Keratinocyte (primary cell): ENCODE data around the gene TNFAIP3. TPM values are rescaled to one million over a fixed set of nuclear protein-coding genes. Genes with fewer than 3 reads are reported as not detected.

Experiments
- DNase-seq: peaks from one replicate; pipeline ENCODE4 v3.0.0-alpha.2; 2011; ENCODE audit warnings: low read depth, missing footprints, low spot score
- FAIRE-seq: peaks from 2 replicates; lab custom pipeline; 2011; peaks lifted over from hg19 to GRCh38; lab: Jason Lieb, UNC
- H2AFZ ChIP-seq: 2 replicates; pipeline ENCODE4 v1.6.0; 2012; ENCODE audit warnings: low read length, control low read depth, inconsistent platforms; ENCODE audit not compliant: control insufficient read depth
- H3K27ac ChIP-seq: 2 replicates; pipeline ENCODE4 v1.5.1; 2011; ENCODE audit warnings: low read length; ENCODE audit not compliant: control insufficient read depth, insufficient read depth
- H3K27me3 ChIP-seq: 3 replicates; pipeline ENCODE4 v1.6.0; 2011; ENCODE audit warnings: low read length; ENCODE audit not compliant: control insufficient read depth, insufficient read depth; ENCODE audit errors: extremely low read depth
- H3K36me3 ChIP-seq, 2 experiments: 2 replicates in 1 of 2; 3 replicates in 1 of 2; pipeline ENCODE4 v1.5.1; 2011; ENCODE audit warnings: low read length in 2 of 2, mild to moderate bottlenecking in 1 of 2; ENCODE audit not compliant: control insufficient read depth in 2 of 2, insufficient read depth in 2 of 2; ENCODE audit errors: extremely low read depth in 1 of 2
- H3K4me1 ChIP-seq: 3 replicates; pipeline ENCODE4 v1.5.1; 2011; ENCODE audit warnings: low read length; ENCODE audit not compliant: control insufficient read depth, insufficient read depth; ENCODE audit errors: extremely low read depth
- H3K4me2 ChIP-seq: 3 replicates; pipeline ENCODE4 v1.6.0; 2011; ENCODE audit warnings: low read depth, low read length; ENCODE audit not compliant: control insufficient read depth, insufficient read depth; ENCODE audit errors: extremely low read depth
- H3K4me3 ChIP-seq, 3 experiments: fragments of 200-600 bp in 1 of 3; sonication (generic) in 1 of 3; 2 replicates in 2 of 3; 3 replicates in 1 of 3; pipeline ENCODE4 v1.5.1; 2011 to 2016; ENCODE audit warnings: low read length in 3 of 3, mild to moderate bottlenecking in 3 of 3, control low read depth in 2 of 3, inconsistent platforms in 1 of 3, low read depth in 1 of 3, mixed read lengths in 1 of 3, mixed run types in 1 of 3, moderate library complexity in 1 of 3; ENCODE audit not compliant: control insufficient read depth in 2 of 3, insufficient read depth in 2 of 3; ENCODE audit errors: extremely low read depth in 1 of 3
- H3K79me2 ChIP-seq: 2 replicates; pipeline ENCODE4 v1.6.0; 2012; ENCODE audit warnings: low read length; ENCODE audit not compliant: control insufficient read depth, insufficient read depth
- H3K9ac ChIP-seq: 3 replicates; pipeline ENCODE4 v1.6.0; 2011; ENCODE audit warnings: low read length; ENCODE audit not compliant: control insufficient read depth, insufficient read depth; ENCODE audit errors: extremely low read depth
- H3K9me1 ChIP-seq: 3 replicates; pipeline ENCODE4 v1.6.0; 2011; ENCODE audit warnings: low read length; ENCODE audit not compliant: control insufficient read depth, insufficient read depth; ENCODE audit errors: extremely low read depth
- H3K9me3 ChIP-seq: 2 replicates; pipeline ENCODE4 v1.5.1; 2012; ENCODE audit warnings: low read depth, low read length; ENCODE audit not compliant: control insufficient read depth
- H4K20me1 ChIP-seq: 3 replicates; pipeline ENCODE4 v1.6.0; 2011; ENCODE audit warnings: low read length; ENCODE audit not compliant: control insufficient read depth, insufficient read depth; ENCODE audit errors: extremely low read depth
- CTCF ChIP-seq, 3 experiments: IDR thresholded peaks in 1 of 3; conservative IDR thresholded peaks in 1 of 3; optimal IDR thresholded peaks in 1 of 3; 2 replicates in 2 of 3; 3 replicates in 1 of 3; pipeline versions ENCODE3 to v1.5.1; 2011; ENCODE audit warnings: low read length in 3 of 3, mild to moderate bottlenecking in 3 of 3, moderate library complexity in 2 of 3, control low read depth in 1 of 3, inconsistent platforms in 1 of 3; ENCODE audit not compliant: insufficient read depth in 2 of 3; ENCODE audit errors: extremely low read depth in 1 of 3
- EZH2 ChIP-seq: IDR thresholded peaks from one replicate; pipeline ENCODE4 v1.6.1; 2012; ENCODE audit warnings: inconsistent platforms, mild to moderate bottlenecking, low read length, moderate library complexity
- dilution Hi-C: fragments of 300-500 bp; cut with MboI; formaldehyde crosslinking; loops from one replicate; pipeline ENCODE4 v1.7.0; 2020; ENCODE audit warnings: low sequenced_read_pairs; ENCODE audit not compliant: extremely low pct_ligation_motif_present
- polyA plus RNA-seq, 5 experiments: library from polyadenylated mRNA; depleted of rRNA in 3 of 5; stranded (reverse) in 3 of 5; stranded (forward) in 1 of 5; unstranded in 1 of 5; fragments of >200 nt; gene quantifications; 1 replicate in 1 of 5; 2 replicates in 3 of 5; 3 replicates in 1 of 5; pipeline versions ENCODE4 v1.2.1 to v1.2.3, GENCODE V29; 2011 to 2012; ENCODE audit warnings: missing spikeins in 2 of 5, low read depth in 1 of 5, low replicate concordance in 1 of 5

TNFAIP3 gene
- polyA plus RNA-seq, 1 donor (not counting 4 experiments of a cell fraction or from before 2014, with no cell fraction given) = 141 TPM

- TF ChIP-seq EZH2 = no peak
- TF ChIP-seq CTCF (optimal IDR thresholded peaks at IDR 0.05 in 1 of 3, IDR thresholded peaks at IDR 0.05 in 1 of 3, conservative IDR thresholded peaks at IDR 0.05 in 1 of 3; ENCODE audit: extremely low read depth in 1 of 3, insufficient read depth in 2 of 3, low read length in 3 of 3) = no peak
- no peaks in the 10 kb centered on the region for H3K9me1 ChIP-seq
- no peaks in the 10 kb centered on the region for H4K20me1 ChIP-seq
- no peak overlapping the region for H3K4me3 ChIP-seq
- no peaks in the 10 kb centered on the region for H3K4me1 ChIP-seq
- no peaks in the 10 kb centered on the region for H3K36me3 ChIP-seq
- no peak overlapping the region for H3K4me2 ChIP-seq
- DNase-seq (no peak), FAIRE-seq (no peak)
- dilution Hi-C loops = no loop called here
- H3K79me2 ChIP-seq = no peaks in the 10 kb centered on the region
- H2AFZ ChIP-seq = no peak overlapping the region
- no peak overlapping the region for H3K9ac ChIP-seq
- no peaks in the 10 kb centered on the region for H3K27me3 ChIP-seq
- H3K27ac ChIP-seq = no peak overlapping the region
- no peaks in the 10 kb centered on the region for H3K9me3 ChIP-seq
These were observed 36.3 kb downstream of the TNFAIP3 start for GRCh38 chr6:137903274-137903932.

- peak; percentile 51 for FAIRE-seq
- no peaks in the 10 kb centered on the region for H3K9me3 ChIP-seq
- dilution Hi-C loops = no loop called here
- no peak overlapping the region for H3K4me2 ChIP-seq
- H3K9ac ChIP-seq = no peak overlapping the region
- TF ChIP-seq CTCF (optimal IDR thresholded peaks at IDR 0.05 in 1 of 3, IDR thresholded peaks at IDR 0.05 in 1 of 3, conservative IDR thresholded peaks at IDR 0.05 in 1 of 3; ENCODE audit: extremely low read depth in 1 of 3, insufficient read depth in 2 of 3, low read length in 3 of 3) (no peak), EZH2 (no peak)
- no peak for DNase-seq
- no peaks in the 10 kb centered on the region for H3K4me1 ChIP-seq
- no peaks in the 10 kb centered on the region for H3K9me1 ChIP-seq
- no peaks in the 10 kb centered on the region for H3K27me3 ChIP-seq
- no peaks in the 10 kb centered on the region for H3K36me3 ChIP-seq
- H2AFZ ChIP-seq = no peak overlapping the region
- H3K27ac ChIP-seq = no peak overlapping the region
- H3K4me3 ChIP-seq = no peak overlapping the region
- H4K20me1 ChIP-seq = no peaks in the 10 kb centered on the region
- H3K79me2 ChIP-seq = no peaks in the 10 kb centered on the region
These were observed 37.1 kb downstream of the TNFAIP3 start for GRCh38 chr6:137903933-137904821.
